Epithelial cell of proximal tubule (primary cell): ENCODE data around the gene FAM53A. TPM values are rescaled to one million over a fixed set of nuclear protein-coding genes. Genes with fewer than 3 reads are reported as not detected.

Experiments used
- DNase-seq: peaks from one replicate; pipeline ENCODE4 v3.0.0-alpha.2; 2011; ENCODE audit warnings: low read depth
- H3K4me3 ChIP-seq: 2 replicates; pipeline ENCODE4 v1.5.1; 2011; ENCODE audit warnings: low read depth, mild to moderate bottlenecking, low read length
- total RNA-seq: library from RNA; depleted of rRNA; stranded (reverse); fragments of >200 nt; gene quantifications from 2 replicates; pipeline ENCODE4 v1.2.3, GENCODE V29; 2015
- TF ChIP-seq, protein P1 (sequence below): conservative IDR thresholded peaks from 2 replicates; pipeline ENCODE4 v1.5.1; 2012; ENCODE audit warnings: low read depth, mild to moderate bottlenecking, low read length

The FAM53A gene
- total RNA-seq, 1 donor from 2014 or later = 2.5 TPM

DNA sequence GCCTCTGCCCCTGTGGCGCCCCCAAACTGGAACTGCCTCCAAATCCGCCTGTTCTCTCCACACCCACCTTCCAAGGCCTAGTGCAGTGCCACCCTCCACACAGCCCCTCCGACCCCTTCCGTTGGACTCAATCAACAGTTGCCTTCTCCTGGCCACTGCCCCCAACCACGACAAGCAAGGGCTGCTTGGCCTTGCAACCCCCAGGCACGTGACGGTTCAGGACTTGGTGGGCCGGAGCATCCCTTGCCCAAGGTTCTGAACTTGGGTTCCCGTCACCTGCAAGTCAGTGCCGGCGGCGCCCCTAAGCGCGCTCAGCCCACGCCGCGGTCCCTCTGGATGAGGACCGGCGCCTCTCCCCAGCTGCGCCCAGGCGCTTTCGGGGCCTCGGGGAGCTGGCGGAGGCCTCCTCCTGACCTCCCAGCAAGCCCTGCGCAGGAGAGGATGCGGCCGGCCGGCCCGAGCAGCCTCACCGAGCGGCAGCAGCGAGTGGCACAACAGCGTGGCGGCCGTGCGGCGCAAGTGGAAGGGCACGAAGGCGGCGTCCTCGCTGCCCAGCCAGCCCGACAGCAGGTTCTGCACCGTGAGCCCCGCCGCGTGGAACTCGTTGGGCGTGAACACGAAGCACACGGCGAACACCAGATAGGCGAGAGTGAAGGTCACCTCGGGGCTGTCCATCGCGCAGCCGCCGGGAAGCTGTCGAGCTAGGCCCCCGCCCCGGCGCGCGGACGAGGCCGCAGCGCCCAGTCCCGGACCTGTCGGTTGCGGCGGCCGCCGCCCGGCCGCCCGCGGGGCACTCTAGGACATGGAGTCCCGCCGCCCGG, 36.3 kb upstream of the FAM53A start:
- H3K4me3 ChIP-seq = peak overlapping the region; percentile 76
- TF ChIP-seq, protein P1, sequence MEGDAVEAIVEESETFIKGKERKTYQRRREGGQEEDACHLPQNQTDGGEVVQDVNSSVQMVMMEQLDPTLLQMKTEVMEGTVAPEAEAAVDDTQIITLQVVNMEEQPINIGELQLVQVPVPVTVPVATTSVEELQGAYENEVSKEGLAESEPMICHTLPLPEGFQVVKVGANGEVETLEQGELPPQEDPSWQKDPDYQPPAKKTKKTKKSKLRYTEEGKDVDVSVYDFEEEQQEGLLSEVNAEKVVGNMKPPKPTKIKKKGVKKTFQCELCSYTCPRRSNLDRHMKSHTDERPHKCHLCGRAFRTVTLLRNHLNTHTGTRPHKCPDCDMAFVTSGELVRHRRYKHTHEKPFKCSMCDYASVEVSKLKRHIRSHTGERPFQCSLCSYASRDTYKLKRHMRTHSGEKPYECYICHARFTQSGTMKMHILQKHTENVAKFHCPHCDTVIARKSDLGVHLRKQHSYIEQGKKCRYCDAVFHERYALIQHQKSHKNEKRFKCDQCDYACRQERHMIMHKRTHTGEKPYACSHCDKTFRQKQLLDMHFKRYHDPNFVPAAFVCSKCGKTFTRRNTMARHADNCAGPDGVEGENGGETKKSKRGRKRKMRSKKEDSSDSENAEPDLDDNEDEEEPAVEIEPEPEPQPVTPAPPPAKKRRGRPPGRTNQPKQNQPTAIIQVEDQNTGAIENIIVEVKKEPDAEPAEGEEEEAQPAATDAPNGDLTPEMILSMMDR = no peak
- DNase-seq = no peak

DNA sequence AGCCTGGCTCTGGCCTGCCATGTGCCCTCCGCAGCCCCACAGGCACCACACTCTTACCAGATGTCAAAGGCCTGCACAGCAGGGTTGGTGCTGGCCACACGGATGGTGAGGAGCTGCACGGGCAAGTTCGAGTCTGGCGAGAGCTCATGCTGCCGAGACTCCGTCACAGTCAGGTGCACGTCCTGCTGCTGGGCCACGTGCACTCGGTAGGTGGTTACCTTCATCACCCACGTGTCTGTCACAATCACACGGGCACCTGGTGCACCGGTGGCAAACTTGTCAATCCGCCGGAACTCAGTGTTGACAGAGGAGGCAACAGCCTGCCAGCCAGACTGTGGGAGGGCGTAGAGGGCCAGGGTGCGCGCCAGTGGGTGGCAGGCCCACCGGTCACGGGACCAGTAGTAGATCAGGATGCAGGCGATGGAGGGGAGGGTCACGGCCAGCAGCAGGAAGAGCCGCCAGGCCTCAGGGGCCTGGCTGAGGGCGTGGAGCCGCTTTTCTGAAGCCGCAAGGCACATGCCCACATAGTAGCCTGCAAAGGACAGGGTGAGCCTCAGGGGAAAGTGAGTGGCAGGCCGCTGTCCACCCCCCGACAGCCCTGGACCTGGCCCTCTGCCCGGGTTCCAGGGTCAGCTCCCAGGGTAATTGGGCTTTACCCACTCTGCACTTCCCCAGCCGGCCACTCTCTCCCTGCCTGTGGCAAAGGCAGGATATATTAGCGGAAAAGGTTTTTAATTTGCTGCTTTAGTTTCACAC, 34.2 kb upstream of the FAM53A start:
- no peak overlapping the region for H3K4me3 ChIP-seq
- no peak for DNase-seq
- TF ChIP-seq, protein P1 = no peak

DNA sequence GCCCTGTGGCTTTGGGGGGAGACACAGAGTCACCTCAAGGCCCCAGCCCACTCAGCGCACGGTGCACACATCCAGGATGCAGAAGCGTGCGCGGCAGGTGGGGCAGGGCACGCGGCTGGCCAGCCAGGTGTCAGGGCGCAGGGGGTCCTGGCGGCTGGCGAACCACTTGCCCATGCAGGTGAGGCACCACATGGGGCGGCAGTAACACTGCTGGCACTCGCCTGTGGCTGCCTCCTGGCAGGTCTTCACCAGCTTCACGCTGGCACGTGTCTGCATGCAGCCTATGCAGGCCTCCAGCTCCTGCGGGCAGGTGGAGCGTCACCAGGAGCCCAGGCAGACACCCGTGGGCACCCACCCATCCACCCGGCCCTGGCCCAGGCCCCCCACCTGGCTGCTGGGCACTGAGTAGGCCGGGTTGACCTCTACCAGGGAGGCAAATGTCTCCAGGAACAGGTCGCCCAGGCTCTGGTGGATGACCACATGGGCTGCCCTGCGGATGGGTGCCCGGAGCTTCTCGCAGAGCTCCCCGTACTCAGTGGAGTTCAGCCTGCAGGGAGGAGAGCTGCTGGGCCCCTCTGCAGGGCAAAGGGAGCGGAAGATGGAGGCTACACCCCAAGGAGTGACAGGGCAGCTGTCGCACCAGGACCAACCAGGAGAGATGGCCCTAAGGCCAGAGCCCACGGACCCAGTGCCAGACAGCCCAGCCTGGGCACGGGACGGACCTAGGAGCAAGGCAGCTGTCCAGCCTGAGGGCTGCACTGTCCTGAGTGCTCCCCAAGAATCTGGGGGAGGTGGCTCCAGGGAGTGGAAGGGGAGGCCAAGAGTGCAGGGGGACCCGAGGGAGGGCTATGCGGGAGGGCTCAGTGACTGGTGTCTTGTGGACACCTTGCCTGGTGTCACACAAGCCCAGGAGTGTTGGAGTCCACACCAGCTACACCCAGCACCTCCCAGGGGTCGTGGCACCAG, 33.3 kb upstream of the FAM53A start:
- no peak overlapping the region for H3K4me3 ChIP-seq
- DNase-seq = no peak
- TF ChIP-seq, protein P1 = no peak

DNA sequence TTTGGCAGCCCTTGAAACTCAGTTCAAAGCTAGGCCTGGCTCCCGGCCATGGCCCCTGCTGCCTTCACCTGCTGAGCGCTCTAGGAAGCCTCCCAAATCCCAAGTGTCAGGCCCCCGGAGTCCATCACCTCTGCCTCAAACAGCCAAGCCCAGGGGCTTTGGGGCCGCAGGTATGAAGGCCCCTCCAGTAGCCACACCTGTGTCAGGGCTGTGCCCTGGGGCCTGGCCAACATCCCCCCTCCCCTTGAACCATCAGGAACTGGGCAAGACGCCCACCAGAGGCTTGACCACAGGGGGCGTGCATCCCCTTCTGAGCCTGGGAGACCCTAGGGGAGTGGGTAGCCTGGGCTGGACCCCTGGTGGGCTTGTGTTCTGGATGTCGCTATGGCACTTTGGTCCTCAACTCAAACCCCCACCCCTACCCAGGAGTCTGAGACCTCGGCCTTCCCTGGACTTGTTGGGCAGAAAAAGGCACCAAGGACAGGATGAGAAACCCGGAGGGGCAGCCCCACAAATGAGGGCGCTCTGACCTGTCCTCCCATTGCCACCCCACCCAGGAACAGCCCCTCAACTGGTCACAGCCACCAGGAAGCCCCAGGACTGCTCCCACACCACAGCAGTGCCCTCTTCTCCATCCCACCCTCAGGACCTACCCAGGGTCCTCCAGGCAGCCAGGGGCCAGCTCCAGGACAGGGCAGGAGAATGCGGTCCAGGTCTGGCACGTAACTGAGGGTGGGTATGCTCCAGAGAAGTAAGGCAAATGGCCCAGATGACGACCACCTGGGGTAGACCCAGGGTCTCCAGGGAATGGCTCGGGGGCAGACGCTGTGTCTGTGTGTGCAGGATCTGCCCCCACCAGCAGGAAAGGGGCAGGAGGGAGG, 32.2 kb upstream of the FAM53A start:
- H3K4me3 ChIP-seq = no peak overlapping the region
- DNase-seq = no peak
- TF ChIP-seq, protein P1 = no peak

DNA sequence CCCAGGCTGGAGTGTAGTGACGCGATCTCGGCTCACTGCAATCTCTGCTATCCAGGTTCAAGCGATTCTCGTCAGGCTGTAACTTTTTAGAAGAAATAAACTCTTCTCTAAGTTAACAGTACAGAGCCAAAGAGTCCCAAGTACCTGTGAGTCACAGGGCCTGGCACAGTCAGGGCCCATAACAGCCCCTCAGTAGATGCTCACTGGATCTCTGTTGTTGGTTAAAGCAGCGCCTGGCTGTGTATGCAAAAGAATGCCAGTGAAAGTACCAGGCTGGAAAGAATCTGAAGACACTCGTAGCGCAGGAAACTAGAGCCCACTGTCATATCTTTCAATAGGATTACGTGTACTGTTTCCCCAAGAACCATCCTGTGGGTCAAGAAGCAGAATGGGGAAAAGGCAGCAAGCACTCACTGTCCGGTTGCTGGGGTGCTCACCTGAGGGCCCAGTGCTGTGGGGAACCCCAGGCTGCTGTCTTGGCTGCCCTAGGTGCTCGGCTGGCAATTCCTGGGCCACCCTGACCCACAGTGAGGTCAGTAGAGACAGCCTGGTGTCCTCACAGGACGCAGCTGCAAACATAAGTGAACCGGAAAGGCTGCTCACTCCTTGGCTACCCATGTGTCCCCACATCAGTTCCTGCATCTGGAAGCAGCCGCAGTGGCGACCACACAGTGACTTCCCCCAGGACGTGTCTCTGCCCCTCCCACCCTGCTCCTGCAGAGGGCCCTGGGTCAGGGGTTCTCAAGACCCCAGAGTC, 31.1 kb upstream of the FAM53A start:
- TF ChIP-seq, protein P1 = no peak
- no peak overlapping the region for H3K4me3 ChIP-seq
- DNase-seq = no peak
